Measurements from ENCODE around the gene GNAI3.

The GNAI3 gene

DNA sequence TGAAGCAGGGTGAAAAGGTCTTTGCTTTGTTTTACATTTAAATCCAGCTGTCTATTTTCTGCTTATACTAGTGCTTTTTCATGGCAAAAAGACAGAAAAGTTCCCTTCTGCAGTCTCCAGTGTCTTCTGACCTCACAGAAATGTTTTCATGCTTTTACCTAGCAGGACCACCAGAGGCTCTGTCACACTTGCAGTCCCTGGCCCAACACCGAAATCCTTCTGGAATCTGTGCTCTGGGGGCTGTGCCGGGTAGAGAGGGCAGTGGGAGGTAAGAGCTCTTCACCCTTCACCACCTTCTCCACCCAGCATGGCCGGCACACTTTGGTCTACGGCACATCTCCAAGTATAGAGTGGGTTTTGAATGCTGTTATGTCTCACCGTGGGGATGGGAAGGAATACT is 50.2 kb downstream of the GNAI3 start:
- DNase-seq (ENCODE audit: low spot score): no peak

DNA sequence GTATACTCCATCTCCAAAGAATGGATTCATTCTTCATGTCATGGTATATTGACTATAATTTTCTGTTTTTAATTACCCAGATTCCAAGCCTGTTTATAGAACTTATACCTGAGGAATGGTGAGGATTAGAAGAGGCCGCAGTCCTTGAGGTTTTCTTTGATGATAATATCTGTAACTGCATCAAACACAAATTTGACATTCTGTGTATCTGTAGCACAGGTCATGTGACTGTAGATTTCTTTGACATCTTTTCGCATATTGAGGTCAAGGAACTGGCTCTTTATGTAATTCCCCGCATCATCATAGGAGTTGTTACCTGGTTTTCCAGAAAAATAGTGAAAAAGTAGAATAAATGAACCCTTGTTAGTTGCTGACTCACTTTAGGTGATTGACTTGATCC is 54.8 kb downstream of the GNAI3 start:
- DNase-seq (ENCODE audit: low spot score): no peak

DNA sequence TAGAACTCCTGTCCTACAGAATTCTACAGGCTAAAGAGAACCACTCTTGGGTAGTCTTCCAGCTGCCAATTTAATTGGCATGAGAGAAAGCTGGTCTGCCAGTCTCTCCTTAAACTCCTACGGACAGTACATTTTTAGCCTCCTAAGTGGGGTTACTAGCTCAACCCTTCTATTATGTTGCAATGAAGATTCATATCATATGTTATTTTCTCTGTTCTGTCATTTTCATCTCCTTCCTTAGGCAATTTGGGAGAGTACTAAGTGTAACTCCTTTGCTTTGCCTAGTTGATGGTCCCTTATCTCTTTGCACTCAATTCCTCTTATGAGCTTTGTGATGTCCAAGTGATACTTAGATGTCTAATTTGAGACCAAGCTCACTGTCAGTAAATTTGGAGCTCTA is 57.0 kb downstream of the GNAI3 start:
- DNase-seq (ENCODE audit: low spot score): no peak

DNA sequence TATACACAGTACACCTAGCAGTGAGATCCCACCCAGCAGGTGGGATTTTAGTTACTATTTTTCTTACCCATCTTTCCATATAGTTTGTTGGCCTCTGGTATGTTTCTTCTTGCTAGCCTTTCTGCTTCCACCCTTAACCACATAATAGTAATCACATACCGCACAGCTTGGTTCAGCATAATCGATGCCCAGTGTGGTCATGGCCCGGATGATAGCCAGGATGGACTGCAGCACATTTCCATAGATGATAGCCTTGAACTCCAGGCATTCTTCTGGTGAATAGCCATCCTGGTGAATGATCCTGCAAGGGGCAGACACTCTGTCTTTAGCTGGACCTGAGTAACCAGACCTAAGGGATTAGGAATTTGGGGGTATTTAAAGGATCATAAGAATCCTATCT is 61.5 kb downstream of the GNAI3 start:
- no peak for DNase-seq (ENCODE audit: low spot score)

DNA sequence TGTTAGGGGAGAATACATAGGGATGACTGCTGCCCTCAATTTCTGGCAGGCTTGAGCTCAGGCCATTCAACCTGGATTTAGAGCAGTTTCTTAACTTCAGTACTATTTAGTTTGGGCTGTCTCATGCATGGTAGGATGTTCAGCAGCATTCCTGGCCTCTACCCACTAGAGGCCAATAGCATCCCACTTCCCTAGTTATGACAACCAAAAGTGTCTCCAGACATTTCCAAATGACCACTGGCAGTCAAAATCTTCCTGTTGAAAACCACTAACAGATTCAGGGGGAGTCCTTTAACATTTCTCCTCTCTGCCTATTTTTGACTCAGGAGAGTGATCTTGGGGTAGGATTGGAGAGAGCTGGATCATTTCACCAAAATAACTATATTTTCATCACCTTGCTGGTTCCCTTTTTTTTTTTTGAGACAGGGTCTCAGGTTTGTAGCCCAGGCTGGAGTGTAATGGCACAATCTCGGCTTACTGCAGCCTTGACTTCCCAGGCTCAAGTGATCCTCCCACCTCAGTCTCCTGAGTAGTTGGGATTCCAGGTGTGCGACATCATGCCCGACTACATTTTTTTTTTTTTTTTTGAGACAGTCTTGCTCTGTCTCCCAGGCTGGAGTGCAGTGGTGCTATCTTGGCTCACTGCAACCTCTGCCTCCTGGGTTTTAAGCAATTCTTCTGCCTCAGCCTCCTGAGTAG is 62.3 kb downstream of the GNAI3 start:
- no peak for DNase-seq (ENCODE audit: low spot score)

DNA sequence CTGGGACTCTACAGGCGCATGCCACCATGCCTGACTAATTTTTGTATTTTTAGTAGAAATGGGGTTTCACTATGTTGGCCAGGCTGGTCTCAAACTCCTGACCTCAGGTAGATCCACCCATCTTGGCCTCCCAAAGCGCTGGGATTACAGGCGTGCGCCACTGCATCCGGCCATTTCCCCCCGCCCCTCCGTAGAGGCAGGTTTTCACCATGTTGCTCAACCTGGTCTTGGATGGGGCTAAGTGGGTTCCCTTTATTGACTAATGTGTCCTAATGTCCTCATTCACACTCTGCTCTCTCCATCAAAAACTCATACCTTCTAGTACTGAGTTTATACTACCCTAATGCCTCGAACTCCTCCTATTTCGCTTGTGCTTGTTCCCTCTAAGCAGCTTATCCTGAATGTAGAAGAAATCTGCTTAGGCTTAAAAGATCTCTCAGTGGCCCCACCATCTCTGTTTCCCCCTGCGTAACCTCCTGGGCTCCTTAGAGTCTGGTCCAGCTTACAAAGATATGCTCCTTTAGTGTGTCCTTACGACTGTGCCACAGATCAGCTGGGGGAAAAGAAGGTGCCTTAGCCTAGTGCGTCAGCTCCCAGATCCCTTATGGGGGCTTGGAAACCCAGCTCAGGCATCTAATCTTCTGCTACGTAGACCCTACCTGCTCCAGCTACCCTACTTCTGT is 63.0 kb downstream of the GNAI3 start:
- no peak for DNase-seq (ENCODE audit: low spot score)

DNA sequence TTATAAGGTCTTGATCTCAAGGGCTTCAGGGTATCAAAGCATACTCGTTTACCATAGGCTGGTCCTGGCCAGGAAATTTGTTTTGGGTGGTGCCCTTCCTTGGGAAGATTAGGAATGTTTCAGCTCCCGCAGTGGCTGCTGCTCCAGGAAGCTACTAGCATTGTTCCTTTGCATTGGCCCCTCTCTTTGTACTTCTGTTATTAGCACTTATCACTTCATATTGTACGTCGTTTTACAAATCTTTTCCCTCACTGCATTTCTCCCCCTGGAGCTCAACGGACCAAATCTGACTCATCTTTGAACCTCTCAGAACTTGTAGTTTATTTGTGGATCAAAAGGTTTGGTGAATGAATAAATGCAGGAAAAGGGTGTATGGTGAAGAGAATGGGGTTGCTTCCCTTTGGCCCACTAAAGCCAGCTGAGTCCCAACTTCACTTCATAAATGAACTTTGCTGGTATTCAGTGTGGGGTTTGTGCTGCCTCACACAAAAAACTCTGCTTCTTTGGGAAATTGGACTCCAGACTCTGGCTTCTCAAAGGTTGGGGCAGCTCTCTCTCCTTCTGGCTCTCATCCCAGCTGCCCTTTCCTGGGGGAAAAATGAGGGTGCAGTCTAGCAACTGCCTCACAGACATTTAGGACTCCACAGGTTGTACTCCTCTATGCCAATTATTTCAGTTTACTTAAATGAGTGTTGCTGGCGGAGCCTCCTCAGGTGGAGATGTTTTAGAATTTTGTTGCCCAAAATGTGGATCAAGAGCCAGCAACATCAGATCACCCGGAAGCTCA is 65.1 kb downstream of the GNAI3 start:
- no peak for DNase-seq (ENCODE audit: low spot score)

DNA sequence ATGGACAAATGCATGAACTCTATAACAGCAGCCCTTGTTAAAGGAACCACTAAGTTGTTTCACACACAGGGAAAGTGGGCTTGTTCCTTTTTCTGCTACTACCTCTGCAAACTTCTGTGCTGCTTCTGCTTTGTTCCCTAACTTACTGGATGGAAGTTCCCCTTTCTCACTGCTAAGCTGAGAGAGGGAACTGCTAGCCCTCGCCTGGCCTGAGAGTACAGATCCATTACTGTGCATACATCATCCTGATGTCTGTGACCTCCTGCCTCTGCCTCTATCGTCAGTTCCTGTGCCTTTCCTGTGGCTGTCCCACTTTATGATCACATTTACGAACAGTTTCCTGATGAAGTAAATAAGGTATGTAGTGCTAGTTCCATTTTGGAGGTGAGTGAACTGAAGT is 67.5 kb downstream of the GNAI3 start:
- DNase-seq (ENCODE audit: low spot score): peak; percentile 41

DNA sequence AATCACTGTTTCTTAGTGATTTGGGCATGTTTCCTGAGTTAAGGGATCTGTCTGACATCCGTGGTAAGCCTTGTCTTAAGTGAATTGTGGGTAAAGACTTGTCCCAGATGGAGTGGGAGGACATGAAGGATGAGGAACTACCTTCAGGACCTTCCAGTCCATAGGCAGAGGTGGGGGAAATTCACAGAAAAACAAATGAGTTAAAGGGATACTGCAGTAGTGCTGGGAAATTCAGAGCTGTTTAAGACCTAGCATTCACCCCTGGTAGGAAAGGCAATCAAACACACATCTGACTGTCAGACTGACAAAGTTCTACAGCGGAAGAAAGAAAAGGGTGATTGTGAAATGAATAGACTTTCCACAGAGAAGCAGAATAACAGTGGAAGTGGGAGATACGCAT is 68.0 kb downstream of the GNAI3 start:
- no peak for DNase-seq (ENCODE audit: low spot score)

DNA sequence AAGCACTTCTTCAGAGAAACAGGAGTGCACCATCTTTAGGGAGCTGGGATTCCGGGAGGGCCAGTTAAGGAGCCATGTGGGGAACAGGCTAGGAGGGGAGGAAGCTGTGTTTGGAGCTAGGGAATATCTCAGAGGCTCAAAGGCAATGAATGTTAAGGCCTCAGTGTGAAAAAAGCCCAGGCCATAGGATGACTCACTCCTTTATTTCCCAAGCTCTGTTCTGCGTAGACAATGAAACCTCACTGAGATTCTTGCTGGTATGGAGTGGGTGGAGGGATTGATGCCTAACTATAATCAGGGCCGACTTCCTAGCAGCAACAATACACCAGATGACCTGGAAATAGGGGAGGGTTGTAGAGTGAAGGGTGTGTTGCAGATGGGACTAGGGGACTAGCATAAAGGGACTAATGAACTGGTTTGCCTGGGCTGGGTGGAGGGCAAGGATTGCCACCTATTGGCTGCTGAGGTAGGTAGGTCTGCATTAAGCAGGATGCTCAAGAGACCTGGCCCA is 68.9 kb downstream of the GNAI3 start:
- DNase-seq (ENCODE audit: low spot score): no peak

DNA sequence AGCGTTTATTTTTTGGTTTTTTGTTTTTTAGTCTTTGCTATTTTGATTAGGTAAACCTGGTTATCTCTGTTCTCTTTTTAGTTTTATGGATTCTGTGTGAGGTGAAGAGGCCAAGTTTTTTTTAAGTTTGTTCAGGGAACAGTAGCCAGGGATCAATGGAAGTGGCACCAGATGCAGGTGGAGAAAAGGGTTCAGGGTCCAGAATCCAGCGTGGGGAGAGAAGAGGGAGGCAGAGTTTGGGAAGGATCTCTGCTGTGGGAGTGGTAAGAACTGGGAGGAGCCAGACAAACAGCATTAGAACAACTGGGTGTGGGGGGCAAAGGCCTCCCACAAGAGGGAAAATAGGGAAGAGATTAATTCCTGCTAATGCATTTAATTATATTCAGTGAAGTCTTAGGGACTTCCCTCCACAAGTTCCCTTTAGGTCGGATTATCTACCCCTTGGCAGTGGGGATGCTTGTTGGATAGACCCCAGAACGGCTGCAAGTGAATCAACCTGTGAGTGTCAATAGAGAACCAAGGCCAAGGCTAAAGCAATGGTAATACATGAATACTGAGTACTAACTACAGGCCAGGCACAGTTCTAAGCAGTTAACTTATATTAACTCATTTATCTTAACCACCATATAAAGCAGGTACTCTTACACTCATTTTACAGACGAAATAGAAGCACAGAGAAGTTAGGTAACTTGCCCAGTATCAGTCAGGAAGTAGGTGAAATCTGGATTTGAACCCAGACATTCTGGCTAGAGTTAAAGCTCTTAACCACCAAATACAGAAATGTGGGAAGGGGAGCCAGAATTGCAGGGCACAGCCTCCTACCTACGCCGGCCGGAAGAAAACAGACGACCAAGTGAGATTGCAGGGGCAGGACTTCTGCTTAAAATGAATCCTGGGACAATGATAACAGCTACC is 70.5 kb downstream of the GNAI3 start:
- no peak for DNase-seq (ENCODE audit: low spot score)

DNA sequence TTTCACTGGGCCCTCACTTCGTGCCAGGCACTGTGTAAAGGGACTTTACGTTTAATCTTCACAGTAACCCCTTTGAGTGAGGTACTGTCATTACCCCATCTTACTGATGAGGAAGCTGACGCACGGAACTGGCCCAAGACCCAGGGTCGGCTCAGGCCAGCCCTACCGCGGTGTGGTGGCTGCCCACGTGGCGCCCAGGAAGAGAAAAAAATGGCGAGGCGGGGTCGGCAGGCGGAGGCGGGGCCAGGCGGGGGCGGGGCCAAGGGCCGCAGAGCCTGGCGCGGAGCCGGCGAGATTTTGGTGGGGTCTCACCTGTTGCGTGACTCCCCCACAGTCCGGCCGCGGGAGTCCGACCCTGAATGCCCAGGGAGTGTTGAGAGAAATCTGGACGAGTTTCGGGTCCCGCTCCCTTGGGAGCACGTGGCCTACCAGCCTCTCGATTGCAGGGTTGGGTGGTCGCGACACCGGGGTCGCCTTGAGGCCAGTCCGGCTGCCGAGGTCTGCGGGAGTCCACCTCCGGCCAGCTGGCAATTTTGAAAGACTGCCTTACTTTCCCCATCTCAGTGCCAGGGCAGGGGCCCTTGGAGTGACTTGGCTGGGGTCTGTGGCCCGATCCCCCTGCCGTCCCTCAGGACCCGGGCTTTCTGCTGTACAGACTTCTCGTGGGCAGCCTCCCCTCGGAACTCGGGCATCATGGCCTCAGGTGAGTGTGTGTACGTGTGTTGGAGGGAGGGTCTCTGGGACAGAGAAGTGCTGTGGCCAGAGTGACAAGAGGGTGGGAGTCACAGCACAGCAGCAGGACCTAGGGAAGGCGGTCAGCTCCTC is 71.4 kb downstream of the GNAI3 start, which contains the start of the genes AMPD2 and GNAT2:
Gene AMPD2 (plus strand): TSS at position 262 of the 825 bp plus-strand sequence. CDS start 1,339 bp downstream, outside the sequence.
Gene GNAT2 (minus strand): TSS at position 41 of the 825 bp plus-strand sequence. CDS start 6,746 bp downstream, outside the sequence.
- DNase-seq (ENCODE audit: low spot score): peak; percentile 84

DNA sequence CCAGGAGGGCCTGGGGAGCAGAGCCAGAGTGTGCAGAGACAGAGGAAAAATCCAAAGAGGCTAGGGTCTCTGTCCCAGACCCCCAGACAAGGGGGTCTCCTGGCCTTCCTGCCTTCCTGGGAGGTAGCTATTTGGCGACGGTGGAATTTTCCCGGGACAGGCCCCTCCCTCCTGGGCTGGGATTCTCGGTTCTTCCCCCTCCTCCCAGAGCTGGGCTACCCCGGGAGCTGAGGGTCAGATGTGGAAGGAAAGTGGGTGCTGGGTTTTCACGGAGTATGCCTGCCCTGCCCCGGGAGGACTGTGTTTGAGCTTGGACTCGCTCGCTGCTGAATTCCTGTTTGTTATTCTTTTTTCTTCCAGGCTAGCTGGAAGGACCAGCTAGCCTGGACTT is 72.0 kb downstream of the GNAI3 start:
- DNase-seq (ENCODE audit: low spot score): no peak

DNA sequence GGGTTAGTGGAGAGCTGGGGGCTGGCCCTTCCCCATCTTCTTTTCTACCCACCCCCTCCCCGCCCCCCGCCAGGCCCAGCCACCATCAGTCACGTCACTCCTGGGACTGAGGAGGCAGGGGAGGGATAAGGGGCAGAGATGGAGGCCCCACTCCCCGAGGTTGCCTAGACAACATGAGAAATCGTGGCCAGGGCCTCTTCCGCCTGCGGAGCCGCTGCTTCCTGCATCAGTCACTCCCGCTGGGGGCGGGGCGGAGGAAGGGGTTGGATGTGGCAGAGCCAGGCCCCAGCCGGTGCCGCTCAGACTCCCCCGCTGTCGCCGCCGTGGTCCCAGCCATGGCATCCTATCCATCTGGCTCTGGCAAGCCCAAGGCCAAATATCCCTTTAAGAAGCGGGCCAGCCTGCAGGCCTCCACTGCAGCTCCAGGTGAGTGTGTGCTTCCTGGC is 72.4 kb downstream of the GNAI3 start:
- peak; percentile 92 for DNase-seq (ENCODE audit: low spot score)

DNA sequence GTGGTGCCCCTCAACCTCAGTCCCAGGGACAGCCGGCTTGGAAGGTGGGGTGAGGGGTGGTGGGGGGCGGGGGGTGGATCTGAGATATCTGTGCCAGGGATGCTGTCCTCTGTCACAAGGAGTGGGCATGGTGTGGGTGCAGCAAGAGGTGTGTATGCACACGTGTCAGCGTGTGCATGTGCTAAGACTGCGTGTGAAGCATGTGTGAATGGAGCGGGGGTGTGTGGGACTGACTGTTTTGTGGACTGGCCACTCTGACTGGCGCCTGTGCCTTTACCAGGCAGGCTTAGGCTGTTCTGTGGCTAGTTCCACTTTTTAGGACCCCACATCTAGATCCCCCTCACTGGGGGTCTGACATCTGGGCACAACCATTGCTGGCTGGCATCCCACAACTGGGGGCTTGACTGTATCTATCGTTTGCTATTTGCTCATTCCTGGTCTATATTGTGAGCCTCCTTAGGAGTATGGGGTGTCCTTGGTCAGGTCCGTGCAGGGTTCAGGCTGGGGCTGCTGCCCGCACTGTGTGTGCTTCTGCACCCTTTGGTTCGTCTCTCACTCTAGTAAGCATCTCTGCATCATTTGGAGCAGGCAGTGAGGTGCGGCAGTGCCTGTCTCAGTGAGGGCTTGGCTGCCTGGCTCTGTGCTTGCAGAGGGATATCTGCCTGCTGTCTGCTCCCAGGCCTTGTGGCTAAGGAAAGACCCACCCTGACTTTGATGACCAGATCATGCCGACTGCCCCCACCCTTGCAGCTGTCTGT is 73.1 kb downstream of the GNAI3 start:
- DNase-seq (ENCODE audit: low spot score): no peak

DNA sequence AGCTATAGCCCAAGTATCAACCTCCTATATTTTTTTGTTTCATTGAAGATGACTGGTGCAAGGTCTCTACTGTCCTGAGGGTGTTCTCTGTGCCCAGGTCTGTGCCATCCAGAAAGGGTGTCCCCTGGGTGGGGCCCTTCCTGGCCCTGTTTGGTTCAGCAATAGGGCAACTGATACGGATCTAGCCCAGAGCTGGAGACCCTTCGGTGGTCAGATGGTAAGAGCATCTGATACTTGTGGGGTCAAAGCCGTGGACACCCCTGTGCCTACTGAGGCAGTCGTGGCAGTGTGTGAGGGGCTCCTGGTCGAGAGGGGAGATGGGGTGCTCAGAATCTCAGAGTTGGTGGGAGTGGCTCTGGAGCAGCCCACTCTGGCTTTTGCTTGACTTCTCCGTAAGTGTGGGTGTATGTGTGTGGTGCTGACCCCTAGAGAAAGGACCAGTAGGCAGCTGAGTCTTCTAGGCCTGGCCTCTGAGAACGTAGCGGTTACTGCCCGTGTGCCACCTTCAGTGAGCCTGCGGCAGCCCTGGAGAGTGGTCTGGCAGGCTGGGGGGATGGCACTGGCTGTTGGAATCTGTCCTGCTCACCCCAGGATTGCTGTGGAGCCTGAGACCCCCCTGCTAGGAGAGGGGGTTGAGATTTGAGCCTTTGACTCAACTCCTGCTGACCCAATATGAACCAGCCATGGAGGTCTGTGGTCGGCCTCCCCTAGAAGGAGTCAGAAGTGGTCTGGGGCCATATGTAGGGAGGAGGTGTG is 73.9 kb downstream of the GNAI3 start:
- DNase-seq (ENCODE audit: low spot score): no peak

DNA sequence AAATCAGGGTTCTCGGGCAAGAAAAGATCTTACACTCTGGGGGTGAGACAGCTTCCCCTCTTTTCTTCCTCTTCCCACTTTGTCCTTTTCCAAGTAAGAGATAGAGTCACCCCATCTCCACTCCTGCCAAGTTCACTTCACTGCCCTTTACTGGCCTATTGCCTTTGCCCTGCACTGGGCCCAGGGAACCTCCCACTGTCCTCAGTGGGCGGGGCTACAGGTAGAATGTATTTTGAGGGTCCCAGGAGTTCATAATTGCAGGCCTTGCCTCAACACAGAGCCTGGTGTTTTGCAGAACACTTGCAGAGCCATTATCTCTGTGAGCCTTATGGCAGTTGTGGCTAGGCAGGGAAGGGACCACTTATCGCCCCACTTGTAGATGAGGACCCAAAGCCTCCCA is 74.5 kb downstream of the GNAI3 start:
- DNase-seq (ENCODE audit: low spot score): no peak

DNA sequence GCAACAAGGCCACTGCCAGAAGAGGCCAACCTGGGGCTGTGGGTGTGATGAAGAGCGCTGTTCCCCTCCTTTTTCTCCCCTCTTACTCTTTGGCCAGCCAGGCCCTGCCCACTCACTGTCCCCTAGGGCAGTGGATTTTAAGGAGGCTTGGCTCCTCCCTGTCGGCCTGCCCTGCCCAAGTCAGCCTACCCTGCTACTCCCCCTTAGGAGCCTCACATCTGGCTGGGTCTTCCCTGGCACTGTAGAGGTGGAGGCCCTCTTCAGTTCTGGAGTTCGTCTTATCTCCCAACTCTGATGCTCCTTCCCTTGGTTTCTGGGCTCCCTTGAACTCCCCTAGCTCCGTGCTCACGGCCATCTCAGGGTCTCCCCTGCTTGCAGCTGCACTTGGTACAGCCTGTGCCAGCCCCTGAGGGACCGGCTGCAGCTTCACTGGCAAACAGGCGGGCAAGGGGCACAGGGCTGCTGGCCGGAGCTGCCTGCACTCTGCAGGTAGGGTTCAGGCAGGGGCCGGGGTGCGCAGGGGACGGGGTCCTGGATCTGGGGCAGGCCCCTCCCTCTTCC is 75.3 kb downstream of the GNAI3 start:
- no peak for DNase-seq (ENCODE audit: low spot score)
